HG02571 (cell line): Measurements from ENCODE around the gene VSTM4.

Source experiments
- ATAC-seq: cut with Tn5 transposase; IDR thresholded peaks from one replicate; pipeline ENCODE4 v1.9.1; 2021; ENCODE audit warnings: mild to moderate bottlenecking, moderate library complexity; ENCODE audit not compliant: unreplicated experiment

VSTM4 gene

DNA sequence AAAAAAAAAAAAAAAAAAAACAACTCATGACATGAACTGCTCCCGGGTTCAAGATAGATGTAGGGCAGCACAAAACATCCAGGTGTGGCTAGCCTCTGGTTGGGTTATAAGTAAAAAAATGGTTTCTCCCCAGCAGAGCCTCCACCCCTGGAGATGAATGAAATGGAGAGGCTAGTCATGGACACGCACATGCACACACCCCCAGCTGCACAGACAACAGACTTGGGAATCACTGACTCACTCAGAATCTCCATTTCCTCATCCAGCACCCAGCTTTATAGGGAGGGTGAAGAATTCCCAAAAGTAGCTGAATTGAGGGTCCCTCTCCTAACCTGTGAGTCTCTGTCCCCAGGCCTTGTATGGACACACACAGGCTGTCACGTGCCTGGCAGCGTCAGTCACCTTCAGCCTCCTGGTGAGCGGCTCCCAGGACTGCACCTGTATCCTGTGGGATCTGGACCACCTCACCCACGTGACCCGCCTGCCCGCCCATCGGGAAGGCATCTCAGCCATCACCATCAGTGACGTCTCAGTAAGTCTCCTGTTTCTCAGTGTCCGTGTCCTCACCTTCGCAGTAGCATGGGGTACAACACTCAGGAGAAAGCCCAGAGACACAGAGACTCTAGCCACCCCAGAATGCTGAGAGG lies 140.7 kb downstream of the VSTM4 start:
- ATAC-seq = no peak

DNA sequence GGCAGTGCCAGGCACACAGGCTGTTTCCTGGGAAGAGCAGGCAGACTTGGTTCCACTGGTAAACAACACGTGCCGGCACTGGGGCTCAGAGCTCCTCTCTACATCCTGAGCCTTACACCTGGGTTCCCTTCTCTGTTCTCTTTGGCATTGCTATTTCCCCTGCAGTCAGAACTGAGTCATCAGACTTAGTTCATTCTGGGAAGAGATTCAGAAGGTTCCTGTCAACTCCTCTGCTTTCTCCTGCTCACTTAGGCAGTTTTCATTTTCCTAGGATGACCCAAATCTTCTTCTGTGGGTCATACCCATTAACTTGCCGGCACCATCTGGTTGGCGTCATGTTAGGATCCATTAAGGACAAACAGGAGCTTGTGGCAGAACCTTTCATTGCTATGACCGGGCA lies 142.3 kb downstream of the VSTM4 start:
- no peak for ATAC-seq

DNA sequence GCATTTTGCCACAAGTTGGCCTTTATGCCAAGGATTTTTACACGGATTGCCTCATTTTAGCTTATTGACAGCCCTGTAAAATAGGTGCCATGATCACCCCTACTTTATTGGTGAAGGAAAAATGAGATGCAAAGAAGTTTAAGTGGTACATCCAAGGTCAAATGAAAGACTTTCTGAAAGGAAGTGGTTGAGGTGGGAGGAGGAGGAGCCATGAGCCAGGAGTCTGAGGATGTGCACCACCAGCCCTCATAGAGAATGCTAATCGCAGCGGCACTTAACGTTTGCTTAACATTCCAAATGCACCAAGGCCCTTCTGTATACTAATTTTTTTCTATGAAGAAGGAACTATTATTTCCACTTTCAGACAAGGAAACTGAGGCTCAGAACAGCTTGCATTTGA lies 144.7 kb downstream of the VSTM4 start:
- ATAC-seq = no peak

DNA sequence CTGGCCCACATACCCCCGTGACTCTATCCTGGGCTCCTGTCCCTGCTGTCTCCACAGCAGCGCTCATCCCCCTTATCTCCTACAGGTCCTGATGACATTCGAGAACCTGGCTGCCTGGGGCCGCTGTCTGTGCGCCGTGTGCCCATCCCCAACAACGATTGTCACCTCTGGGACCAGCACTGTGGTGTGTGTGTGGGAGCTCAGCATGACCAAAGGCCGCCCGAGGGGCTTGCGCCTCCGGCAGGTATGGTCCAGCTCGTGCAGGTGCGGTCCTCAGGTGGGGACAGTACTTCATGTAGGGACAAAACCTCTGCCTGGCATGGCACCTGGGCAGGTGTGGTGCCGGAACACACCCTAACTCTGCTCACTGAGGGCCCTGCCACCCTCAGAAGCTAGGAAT lies 145.3 kb downstream of the VSTM4 start:
- ATAC-seq = no peak

DNA sequence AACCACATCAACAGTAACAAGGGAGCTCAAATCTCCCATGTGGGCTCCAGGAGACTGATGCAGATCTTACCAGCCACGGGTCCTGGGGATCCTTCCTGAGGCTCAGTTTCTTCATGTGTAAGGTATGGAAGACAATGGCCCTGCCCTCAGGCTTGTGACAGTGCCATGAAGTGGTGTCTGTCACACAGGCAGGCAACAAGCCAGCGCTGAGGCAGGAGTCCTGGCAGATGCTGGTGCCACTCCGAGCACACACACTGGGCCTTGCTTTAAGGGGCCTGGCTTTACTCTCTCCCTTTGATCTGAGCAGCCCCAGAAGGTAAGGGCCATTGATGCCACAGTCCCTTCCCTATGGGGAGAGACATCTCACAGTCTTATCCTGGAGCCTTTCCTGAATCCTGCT lies 147.3 kb downstream of the VSTM4 start:
- ATAC-seq = no peak

DNA sequence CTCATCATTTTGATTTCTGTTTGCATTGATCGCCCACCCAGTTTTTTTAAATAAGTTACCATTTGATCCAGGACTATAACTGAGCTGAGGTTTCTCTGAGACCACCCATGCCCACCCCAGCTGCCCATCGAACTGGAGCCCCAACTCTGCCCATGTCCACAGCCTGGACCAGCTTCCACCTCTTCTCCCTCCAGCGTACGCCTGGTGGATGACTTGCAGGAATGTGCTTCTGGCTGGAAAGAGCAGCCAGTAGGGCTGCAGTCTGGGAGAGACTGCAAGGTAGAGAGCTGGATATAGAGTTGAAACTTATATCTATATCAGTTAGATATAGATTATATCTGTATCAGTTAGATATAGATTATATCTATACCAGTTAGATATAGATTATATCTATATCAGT lies 149.9 kb downstream of the VSTM4 start:
- no peak for ATAC-seq
